Measurements from ENCODE around the gene EFR3B. TPM values are rescaled to one million over a fixed set of nuclear protein-coding genes. Genes with fewer than 3 reads are reported as not detected.
"Not testable (repeated sequence)": the region's sequence is repeated elsewhere in the genome, so short reads cannot be mapped to it uniquely, and the experiment has no call there.

Gene EFR3B
- total RNA-seq, 1 donor from 2014 or later = 0.07 TPM

- TF ChIP-seq, protein P1, sequence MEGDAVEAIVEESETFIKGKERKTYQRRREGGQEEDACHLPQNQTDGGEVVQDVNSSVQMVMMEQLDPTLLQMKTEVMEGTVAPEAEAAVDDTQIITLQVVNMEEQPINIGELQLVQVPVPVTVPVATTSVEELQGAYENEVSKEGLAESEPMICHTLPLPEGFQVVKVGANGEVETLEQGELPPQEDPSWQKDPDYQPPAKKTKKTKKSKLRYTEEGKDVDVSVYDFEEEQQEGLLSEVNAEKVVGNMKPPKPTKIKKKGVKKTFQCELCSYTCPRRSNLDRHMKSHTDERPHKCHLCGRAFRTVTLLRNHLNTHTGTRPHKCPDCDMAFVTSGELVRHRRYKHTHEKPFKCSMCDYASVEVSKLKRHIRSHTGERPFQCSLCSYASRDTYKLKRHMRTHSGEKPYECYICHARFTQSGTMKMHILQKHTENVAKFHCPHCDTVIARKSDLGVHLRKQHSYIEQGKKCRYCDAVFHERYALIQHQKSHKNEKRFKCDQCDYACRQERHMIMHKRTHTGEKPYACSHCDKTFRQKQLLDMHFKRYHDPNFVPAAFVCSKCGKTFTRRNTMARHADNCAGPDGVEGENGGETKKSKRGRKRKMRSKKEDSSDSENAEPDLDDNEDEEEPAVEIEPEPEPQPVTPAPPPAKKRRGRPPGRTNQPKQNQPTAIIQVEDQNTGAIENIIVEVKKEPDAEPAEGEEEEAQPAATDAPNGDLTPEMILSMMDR (IDR thresholded peaks at IDR 0.05) = no peak
- no peak overlapping the region for H3K27ac Mint-ChIP-seq
- H3K36me3 Mint-ChIP-seq (ENCODE audit: low read depth) = no peaks in the 10 kb centered on the region
- DNase-seq (no peak), ATAC-seq (ENCODE audit: low read depth) (no peak)
- intact Hi-C loops (cut with micrococcal nuclease) = no loop called here
- no peaks in the 10 kb centered on the region for H3K9me3 Mint-ChIP-seq
- H3K4me3 Mint-ChIP-seq = no peak overlapping the region
- no peaks in the 10 kb centered on the region for H3K4me1 Mint-ChIP-seq
- CTCF ChIA-PET = no interaction called here
- peaks cover 3% of the 10 kb centered on the region for H3K27me3 Mint-ChIP-seq
- POLR2A ChIA-PET = interaction anchor here (0.6 kb wide), 1 partner anchor 107 kb away, joined by 8 read pairs; no protein-coding TSS in a partner anchor
These were observed 47.9 kb downstream of the EFR3B start for GRCh38 chr2:25089605-25090315.

DNA sequence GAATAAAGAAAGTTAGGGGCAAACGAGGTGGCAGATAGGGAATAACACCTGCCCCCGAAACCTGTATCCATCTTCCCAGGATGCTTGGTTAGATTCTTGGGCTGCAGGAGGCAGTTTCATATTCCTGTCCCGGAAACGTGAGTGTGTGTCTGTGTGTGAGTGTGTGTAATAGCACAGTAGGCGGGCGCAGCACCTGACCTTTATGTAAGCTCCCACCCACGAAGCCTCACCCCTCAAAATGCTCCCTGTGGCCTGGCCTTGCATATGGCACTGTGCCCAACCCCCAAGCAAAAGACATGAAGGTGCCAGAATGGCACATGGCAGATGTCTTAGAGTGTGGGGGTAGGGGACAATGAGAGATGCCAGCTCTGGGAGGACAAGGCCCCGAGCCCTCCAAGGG is 48.9 kb downstream of the EFR3B start:
- Mint-ChIP-seq H3K27me3 (no peaks in the 10 kb centered on the region), H3K27ac (no peak overlapping the region), H3K36me3 (ENCODE audit: low read depth) (no peaks in the 10 kb centered on the region), H3K4me1 (no peaks in the 10 kb centered on the region), H3K9me3 (no peaks in the 10 kb centered on the region), H3K4me3 (no peak overlapping the region)
- no peak for DNase-seq
- POLR2A ChIA-PET = no interaction called here
- CTCF ChIA-PET = no interaction called here
- intact Hi-C loops (cut with micrococcal nuclease) = no loop called here
- no peak for ATAC-seq (ENCODE audit: low read depth)
- TF ChIP-seq, protein P1 (IDR thresholded peaks at IDR 0.05) = no peak

DNA sequence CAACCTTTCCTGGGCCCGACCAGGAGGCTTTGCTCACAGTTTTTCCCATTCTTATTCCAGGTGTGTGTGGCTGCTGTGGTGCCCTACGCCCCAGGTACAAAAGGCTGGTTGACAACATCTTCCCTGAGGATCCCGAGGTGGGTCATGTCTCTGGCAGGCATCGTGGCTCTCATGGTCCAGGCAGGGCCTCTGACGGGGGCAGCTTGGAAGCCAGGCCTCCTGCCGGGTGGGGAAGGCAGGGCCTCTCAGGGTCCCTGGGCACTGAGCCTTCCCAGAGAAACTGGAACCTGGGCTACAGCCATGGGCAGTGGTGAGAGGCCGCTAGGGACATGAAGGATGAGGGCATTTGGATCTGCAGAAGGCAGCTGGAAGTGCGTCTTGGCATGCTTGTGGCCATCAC is 49.4 kb downstream of the EFR3B start:
- intact Hi-C loops (cut with micrococcal nuclease) = no loop called here
- ChIA-PET CTCF (no interaction called here), POLR2A (no interaction called here)
- Mint-ChIP-seq H3K27ac (no peak overlapping the region), H3K36me3 (ENCODE audit: low read depth) (no peaks in the 10 kb centered on the region), H3K4me1 (no peaks in the 10 kb centered on the region), H3K9me3 (no peaks in the 10 kb centered on the region), H3K4me3 (no peak overlapping the region), H3K27me3 (no peaks in the 10 kb centered on the region)
- ATAC-seq (ENCODE audit: low read depth) (no peak), DNase-seq (no peak)
- TF ChIP-seq, protein P1 (IDR thresholded peaks at IDR 0.05) = no peak

- ChIA-PET CTCF (no interaction called here), POLR2A (no interaction called here)
- TF ChIP-seq, protein P1 (IDR thresholded peaks at IDR 0.05) = no peak
- H3K36me3 Mint-ChIP-seq (ENCODE audit: low read depth) = no peaks in the 10 kb centered on the region
- intact Hi-C loops (cut with micrococcal nuclease) = no loop called here
- DNase-seq (no peak), ATAC-seq (ENCODE audit: low read depth) (no peak)
- H3K27ac Mint-ChIP-seq = no peak overlapping the region
- no peaks in the 10 kb centered on the region for H3K27me3 Mint-ChIP-seq
- no peak overlapping the region for H3K4me3 Mint-ChIP-seq
- peaks cover 8% of the 10 kb centered on the region for H3K4me1 Mint-ChIP-seq
- H3K9me3 Mint-ChIP-seq = peaks cover 3% of the 10 kb centered on the region
These were observed 56.2 kb downstream of the EFR3B start for GRCh38 chr2:25098056-25098455.

DNA sequence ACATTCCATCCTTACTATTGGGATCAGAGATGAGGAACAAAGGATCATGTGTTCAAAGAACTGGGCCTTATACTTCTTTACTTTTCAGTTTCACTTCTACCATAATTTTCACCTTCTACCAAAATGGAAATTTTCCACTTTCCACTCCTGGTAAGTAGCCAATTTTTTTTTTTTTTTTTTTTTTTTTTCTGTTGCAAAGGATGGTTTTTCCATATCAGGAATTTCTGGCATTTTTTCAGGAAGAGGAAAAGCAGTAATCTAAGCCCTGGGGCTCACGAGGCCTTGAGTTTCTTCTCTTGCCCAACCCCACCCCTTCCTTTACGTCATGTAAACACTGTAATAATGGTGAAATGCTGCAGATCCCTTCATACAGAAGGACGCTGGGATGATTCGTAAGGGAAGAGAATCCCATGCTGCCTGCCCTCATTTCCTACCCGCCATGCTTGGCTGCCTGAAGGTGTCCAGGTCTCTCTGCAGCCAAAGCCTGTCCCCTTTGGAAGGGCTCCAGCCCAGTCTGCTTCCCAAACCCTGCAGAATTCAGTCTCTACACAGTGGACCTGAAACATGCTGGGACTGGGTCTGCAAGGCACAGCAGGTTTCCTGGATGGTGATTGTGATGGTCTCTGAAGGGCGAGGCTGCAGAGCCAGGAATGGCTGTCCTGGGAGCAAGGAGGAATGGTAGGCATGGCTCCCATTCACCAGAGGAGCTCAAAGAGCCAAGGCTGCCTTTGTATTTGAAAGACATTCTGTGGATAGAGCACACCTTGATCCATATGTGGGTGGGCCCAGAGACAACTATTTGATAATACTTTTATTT is 57.0 kb downstream of the EFR3B start:
- Mint-ChIP-seq H3K9me3 (peaks cover 3% of the 10 kb centered on the region), H3K36me3 (ENCODE audit: low read depth) (no peaks in the 10 kb centered on the region), H3K4me1 (peaks cover 8% of the 10 kb centered on the region), H3K4me3 (no peak overlapping the region), H3K27me3 (no peaks in the 10 kb centered on the region), H3K27ac (no peak overlapping the region)
- ChIA-PET POLR2A (no interaction called here), CTCF (interaction anchor here (0.6 kb wide), 1 partner anchor 690 kb away, joined by 3 read pairs; no protein-coding TSS in a partner anchor)
- no peak for ATAC-seq (ENCODE audit: low read depth)
- intact Hi-C loops (cut with micrococcal nuclease) = no loop called here
- TF ChIP-seq, protein P1 (IDR thresholded peaks at IDR 0.05) = no peak
- DNase-seq = no peak

- H3K27me3 Mint-ChIP-seq; POLR2A ChIA-PET; intact Hi-C loops (cut with micrococcal nuclease); DNase-seq; H3K36me3 Mint-ChIP-seq (ENCODE audit: low read depth); H3K4me3 Mint-ChIP-seq; H3K27ac Mint-ChIP-seq; CTCF ChIA-PET; H3K9me3 Mint-ChIP-seq: not testable (repeated sequence)
- H3K4me1 Mint-ChIP-seq = peaks cover 15% of the 10 kb centered on the region
- peak; percentile 40 for ATAC-seq (ENCODE audit: low read depth)
These were observed 60.5 kb downstream of the EFR3B start for GRCh38 chr2:25102352-25102751.
